ENCODE data around the gene MBP.

GRCh38 chr18:77076111-77076510 is 56.5 kb downstream of the MBP start:
- TF ChIP-seq CTCF (conservative IDR thresholded peaks at IDR 0.05) (no peak), ZFX (IDR thresholded peaks at IDR 0.05) (no peak)

All from C4-2B (cell line).